HAP-1 (cell line): ENCODE data around the gene RTN3.

Source experiments
- DNase-seq, 2 experiments: peaks; one replicate each; pipeline ENCODE4 v3.0.0-alpha.2; 2016 to 2020; ENCODE audit warnings: low spot score in 2 of 2
- H3K27me3 ChIP-seq: fragments of 250-450 bp; sonication (Bioruptor Pico); 2 replicates; pipeline ENCODE4 v1.5.1; 2020; ENCODE audit warnings: low read depth, mild to moderate bottlenecking, moderate library complexity
- H3K36me3 ChIP-seq: fragments of 250-450 bp; sonication (Bioruptor Pico); replicated peaks from 2 replicates; pipeline ENCODE4 v1.5.1; 2020; ENCODE audit warnings: mild to moderate bottlenecking
- H3K4me1 ChIP-seq: fragments of 250-450 bp; sonication (Bioruptor Pico); 2 replicates; pipeline ENCODE4 v1.5.1; 2020; ENCODE audit warnings: mild to moderate bottlenecking
- H3K4me3 ChIP-seq: fragments of 250-450 bp; sonication (Bioruptor Pico); 2 replicates; pipeline ENCODE4 v1.5.1; 2020; ENCODE audit warnings: mild to moderate bottlenecking, moderate library complexity
- H3K9me3 ChIP-seq: fragments of 250-450 bp; sonication (Bioruptor Pico); 2 replicates; pipeline ENCODE4 v1.5.1; 2020; ENCODE audit warnings: mild to moderate bottlenecking, moderate library complexity
- in situ Hi-C: fragments of 300-500 bp; cut with MboI; formaldehyde crosslinking; loops from 3 replicates; pipeline ENCODE4 v1.14.3; 2020; ENCODE audit warnings: low sequenced_read_pairs, inconsistent platforms, mixed read lengths

RTN3 gene

GRCh38 chr11:63729326-63729725 is 48.0 kb downstream of the RTN3 start:
- in situ Hi-C loops: no loop called here
- Histone ChIP-seq H3K27me3 (no peaks in the 10 kb centered on the region), H3K4me3 (no peak overlapping the region), H3K4me1 (peaks cover 16% of the 10 kb centered on the region), H3K36me3 (no peaks in the 10 kb centered on the region), H3K9me3 (no peaks in the 10 kb centered on the region)
- DNase-seq: no peak

GRCh38 chr11:63736864-63737263 is 55.6 kb downstream of the RTN3 start:
- Histone ChIP-seq H3K9me3 (no peaks in the 10 kb centered on the region), H3K27me3 (no peaks in the 10 kb centered on the region), H3K4me1 (no peaks in the 10 kb centered on the region), H3K4me3 (no peak overlapping the region), H3K36me3 (no peaks in the 10 kb centered on the region)
- DNase-seq: no peak
- in situ Hi-C loops: no loop called here

DNA sequence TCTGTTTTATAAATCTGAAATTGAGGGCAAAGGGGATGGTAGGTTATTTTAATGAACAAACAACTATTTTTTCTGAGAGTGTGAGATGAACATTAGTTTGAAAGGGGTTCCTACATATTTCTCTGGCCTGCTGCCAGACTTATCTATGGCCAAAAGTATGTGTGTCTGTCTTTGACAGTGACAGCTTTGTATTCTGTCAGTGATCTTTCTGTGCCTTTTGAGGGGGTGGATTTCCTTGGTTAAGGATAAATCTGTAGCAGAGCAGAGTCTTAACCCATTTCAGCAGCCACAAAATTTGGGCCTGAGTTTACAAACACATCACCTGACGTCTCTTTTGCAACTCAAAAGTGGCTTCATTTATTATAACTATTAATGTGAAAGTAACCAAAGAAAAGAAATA is 56.4 kb downstream of the RTN3 start:
- H3K9me3 ChIP-seq: no peaks in the 10 kb centered on the region
- no peak for DNase-seq
- in situ Hi-C loops: no loop called here
- H3K27me3 ChIP-seq: no peaks in the 10 kb centered on the region
- H3K36me3 ChIP-seq: no peaks in the 10 kb centered on the region
- no peaks in the 10 kb centered on the region for H3K4me1 ChIP-seq
- H3K4me3 ChIP-seq: no peak overlapping the region

- peak; percentile 74 to 80 for DNase-seq
- in situ Hi-C loops: no loop called here
- Histone ChIP-seq H3K4me3 (no peak overlapping the region), H3K36me3 (no peaks in the 10 kb centered on the region), H3K4me1 (no peaks in the 10 kb centered on the region), H3K27me3 (no peaks in the 10 kb centered on the region), H3K9me3 (no peaks in the 10 kb centered on the region)
These were observed 57.5 kb downstream of the RTN3 start for GRCh38 chr11:63738720-63739360.

- H3K9me3 ChIP-seq: no peaks in the 10 kb centered on the region
- DNase-seq: peak in 1 of 2 experiments; percentile 26
- peaks cover 6% of the 10 kb centered on the region for H3K36me3 ChIP-seq
- H3K4me1 ChIP-seq: peaks cover 3% of the 10 kb centered on the region; the same call in 1 of the 2 replicates
- H3K4me3 ChIP-seq: no peak overlapping the region
- in situ Hi-C loops: no loop called here
- no peaks in the 10 kb centered on the region for H3K27me3 ChIP-seq
These were observed 64.2 kb downstream of the RTN3 start for GRCh38 chr11:63745304-63746170.

GRCh38 chr11:63747011-63747410 is 65.7 kb downstream of the RTN3 start:
- in situ Hi-C loops: no loop called here
- Histone ChIP-seq H3K9me3 (no peaks in the 10 kb centered on the region), H3K36me3 (peaks cover 19% of the 10 kb centered on the region), H3K4me1 (peaks cover 3% of the 10 kb centered on the region; the same call in 1 of the 2 replicates), H3K27me3 (no peaks in the 10 kb centered on the region), H3K4me3 (no peak overlapping the region)
- no peak for DNase-seq

GRCh38 chr11:63749624-63750023 is 68.3 kb downstream of the RTN3 start:
- H3K4me1 ChIP-seq: peaks cover 3% of the 10 kb centered on the region; the same call in 1 of the 2 replicates
- DNase-seq: no peak
- H3K9me3 ChIP-seq: no peaks in the 10 kb centered on the region
- no peaks in the 10 kb centered on the region for H3K27me3 ChIP-seq
- in situ Hi-C loops: no loop called here
- no peak overlapping the region for H3K4me3 ChIP-seq
- H3K36me3 ChIP-seq: peaks cover 37% of the 10 kb centered on the region

DNA sequence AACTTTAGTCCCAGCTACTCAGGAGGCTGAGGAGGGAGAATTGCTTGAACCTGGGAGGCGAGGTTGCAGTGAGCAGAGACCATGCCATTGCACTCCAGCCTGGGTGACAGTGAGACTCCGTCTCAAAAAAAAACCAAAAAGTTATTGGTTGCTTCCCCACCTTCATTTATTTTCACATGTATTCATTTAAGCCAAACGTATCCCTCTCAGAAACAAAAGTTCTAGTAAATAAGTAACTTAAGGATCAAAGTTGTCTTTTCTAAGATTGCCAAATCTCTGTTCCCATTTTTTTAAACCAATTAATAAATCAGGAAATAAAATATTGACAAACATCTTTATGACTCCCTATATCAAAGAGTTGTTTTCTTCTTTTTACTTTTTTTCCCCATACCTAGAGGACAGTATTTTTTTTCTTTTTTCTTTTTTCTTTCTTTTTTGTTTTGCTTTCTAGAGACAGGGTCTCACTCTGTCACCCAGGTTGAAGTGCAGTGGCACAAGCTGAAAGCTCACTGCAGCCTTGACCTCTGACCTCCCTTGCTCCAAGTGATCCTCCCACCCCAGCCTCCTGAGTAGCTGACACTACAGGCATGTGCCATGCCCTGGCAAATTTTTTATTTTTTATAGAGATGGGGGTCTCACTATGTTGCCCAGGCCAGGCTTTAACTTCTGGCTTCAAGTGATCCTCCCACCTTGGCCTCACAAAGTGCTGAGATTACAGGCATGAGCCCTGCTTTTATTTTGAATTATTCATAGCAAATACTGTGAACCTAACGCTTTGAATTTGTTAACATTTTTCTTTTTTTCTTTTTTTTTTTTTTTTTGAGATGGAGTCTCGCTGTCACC is 75.8 kb downstream of the RTN3 start:
- Histone ChIP-seq H3K4me3 (no peak overlapping the region), H3K4me1 (peaks cover 6% of the 10 kb centered on the region), H3K36me3 (peaks cover 62% of the 10 kb centered on the region), H3K27me3 (no peaks in the 10 kb centered on the region), H3K9me3 (no peaks in the 10 kb centered on the region)
- in situ Hi-C loops: no loop called here
- no peak for DNase-seq

DNA sequence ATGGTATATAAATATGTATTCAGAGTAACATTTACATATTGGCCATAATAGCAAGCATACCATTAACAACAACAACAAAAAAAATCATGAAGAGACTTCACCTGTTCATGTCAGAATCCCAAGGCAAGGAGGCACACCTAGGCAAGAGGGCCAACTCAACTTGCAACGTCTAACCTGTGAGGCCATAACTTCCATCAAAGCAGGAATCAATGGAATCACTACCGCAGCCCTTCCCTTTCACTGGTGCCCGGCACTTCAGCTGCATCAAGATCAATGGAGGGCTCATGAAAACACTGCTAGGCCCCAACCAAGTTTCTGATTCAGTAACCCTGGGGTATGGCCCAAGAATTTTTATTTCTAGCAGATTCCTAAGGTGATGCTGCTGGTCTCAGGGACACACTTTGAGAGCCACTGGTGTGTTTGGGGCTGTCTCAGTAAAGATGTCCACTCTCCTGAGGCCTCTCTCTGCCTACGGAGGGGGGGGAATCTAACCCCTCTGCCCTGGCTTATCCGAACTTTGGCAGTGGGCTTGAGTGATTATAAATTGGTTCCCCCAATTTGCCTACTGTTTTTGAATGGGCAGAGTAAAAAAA is 79.3 kb downstream of the RTN3 start:
- DNase-seq: no peak

GRCh38 chr11:63761188-63761587 is 79.9 kb downstream of the RTN3 start:
- in situ Hi-C loops: no loop called here
- Histone ChIP-seq H3K27me3 (no peaks in the 10 kb centered on the region), H3K36me3 (peaks cover 50% of the 10 kb centered on the region), H3K4me1 (peaks cover 14% of the 10 kb centered on the region), H3K9me3 (no peaks in the 10 kb centered on the region), H3K4me3 (no peak overlapping the region)
- DNase-seq: no peak

More for the DNA sequence above, 79.3 kb downstream of the RTN3 start:
- Histone ChIP-seq H3K4me1 (peaks cover 14% of the 10 kb centered on the region), H3K4me3 (no peak overlapping the region), H3K27me3 (no peaks in the 10 kb centered on the region), H3K9me3 (no peaks in the 10 kb centered on the region), H3K36me3 (peaks cover 53% of the 10 kb centered on the region)
- in situ Hi-C loops: no loop called here

DNA sequence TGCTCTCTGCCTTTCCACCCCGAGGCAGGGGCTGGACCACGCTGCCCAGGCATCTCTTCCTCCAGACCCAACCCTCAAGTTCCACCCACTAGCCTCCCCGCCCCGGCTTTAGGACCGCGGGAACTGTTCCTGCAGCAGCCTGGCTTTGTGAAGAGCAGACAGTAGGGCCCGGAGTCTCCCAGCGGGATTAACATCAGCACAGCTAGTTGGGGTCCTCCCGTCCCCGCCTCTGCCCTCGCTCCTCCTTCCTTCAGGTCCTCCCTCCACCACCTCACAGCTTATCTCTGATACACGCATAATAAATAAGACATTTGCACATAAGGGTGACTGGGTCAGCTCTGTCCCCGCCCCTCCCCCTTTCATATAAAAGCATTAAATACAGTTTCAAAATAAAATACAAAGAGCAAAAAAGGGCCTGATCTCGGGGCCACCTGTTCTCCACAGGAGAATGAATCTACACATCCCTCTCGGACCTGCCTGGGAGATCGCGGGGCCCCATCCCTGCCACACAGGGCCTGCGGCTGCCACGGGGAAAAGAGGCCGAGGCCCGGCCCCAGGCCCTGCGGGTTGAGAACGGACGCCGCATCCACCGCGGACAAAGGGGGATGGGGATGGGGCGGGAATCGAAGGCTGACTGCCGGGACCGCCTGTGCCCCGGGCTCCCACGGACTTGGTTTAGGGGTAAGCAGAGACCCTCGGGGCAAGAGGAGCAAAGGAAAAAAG is 80.8 kb downstream of the RTN3 start:
- in situ Hi-C loops: no loop called here
- DNase-seq: peak; percentile 37 to 77
- Histone ChIP-seq H3K4me1 (peaks cover 22% of the 10 kb centered on the region), H3K4me3 (peak overlapping the region; percentile 15), H3K36me3 (peaks cover 41% of the 10 kb centered on the region), H3K27me3 (no peaks in the 10 kb centered on the region), H3K9me3 (no peaks in the 10 kb centered on the region)

GRCh38 chr11:63762654-63763495 is 81.6 kb downstream of the RTN3 start:
- peaks cover 35% of the 10 kb centered on the region for H3K36me3 ChIP-seq
- in situ Hi-C loops: no loop called here
- no peaks in the 10 kb centered on the region for H3K27me3 ChIP-seq
- peaks cover 24% of the 10 kb centered on the region for H3K4me1 ChIP-seq
- peak overlapping the region; percentile 15 for H3K4me3 ChIP-seq
- peak; percentile 85 to 88 for DNase-seq
- no peaks in the 10 kb centered on the region for H3K9me3 ChIP-seq
